Retina (tissue), 1 donor: ENCODE data around the gene NUDT12.

Experiments used
- DNase-seq: peaks from one replicate; pipeline ENCODE4 v3.0.0-alpha.2; 2016

The NUDT12 gene

GRCh38 chr5:103562453-103563157, at the start of gene NUDT12:
Gene NUDT12, minus strand, starts transcription at chr5:103562789. Its CDS starts 2,541 bp downstream, at chr5:103560248.
- DNase-seq: peak; percentile 96

DNA sequence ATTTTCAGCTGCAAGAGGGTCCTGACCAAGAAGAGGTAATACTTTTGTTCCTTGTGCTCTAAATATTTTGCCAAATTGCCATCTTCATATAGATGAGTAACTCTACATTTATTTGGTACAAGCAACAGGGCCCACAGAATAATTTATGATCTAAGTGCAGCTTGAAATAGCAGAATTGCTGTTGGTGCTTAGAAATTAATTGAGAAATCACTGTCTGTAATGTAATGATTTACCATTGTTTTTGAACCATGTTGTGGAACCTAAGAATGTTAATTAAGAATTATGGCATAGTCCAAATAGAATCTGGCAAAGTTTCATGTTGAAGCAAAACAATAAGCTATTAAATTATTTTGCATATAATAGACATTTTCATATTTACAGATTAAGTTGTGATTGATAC, 44.8 kb upstream of the NUDT12 start:
- no peak for DNase-seq

DNA sequence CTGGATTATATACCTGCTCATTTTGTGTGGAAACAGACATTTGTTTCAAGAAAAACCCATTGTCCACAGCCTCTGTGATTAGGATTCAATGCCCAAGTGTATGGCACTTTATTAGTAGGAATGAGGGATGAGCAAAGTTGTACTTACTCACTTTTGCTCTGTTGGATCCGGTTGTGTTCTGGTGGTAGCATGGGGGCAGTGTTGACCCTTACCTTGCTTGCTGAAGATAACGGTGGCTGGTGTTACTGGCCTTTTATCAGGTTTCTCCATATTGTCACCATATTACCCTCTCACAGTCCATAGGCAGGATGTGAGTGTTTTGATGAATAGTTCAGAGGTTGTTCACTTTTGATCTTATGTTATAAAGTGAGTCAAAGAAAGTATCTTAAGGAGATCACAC, 42.7 kb upstream of the NUDT12 start:
- DNase-seq: no peak

GRCh38 chr5:103602438-103602837, 39.8 kb upstream of the NUDT12 start:
- no peak for DNase-seq

DNA sequence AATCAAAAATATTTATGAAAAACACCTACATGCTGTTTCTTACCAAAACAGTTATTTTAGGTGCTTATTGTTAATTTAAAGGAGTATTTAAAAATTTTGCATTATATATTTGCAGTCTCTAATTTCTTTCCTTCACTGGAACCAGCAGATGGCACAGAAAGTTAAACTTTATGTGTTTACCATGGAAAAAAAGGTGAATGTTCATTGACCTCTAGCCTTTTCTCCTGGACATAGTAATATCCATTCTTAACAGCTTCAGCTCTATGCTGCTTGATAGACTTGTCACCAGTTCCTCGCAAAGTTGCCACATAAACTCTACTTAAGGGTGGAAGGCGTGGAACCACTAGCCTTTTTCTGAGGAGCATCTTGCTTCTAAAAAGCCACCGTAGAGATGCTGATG, 38.7 kb upstream of the NUDT12 start:
- DNase-seq: no peak

- DNase-seq: no peak
These were observed 37.5 kb upstream of the NUDT12 start for GRCh38 chr5:103600086-103600485.

GRCh38 chr5:103598997-103599566, 36.5 kb upstream of the NUDT12 start:
- no peak for DNase-seq

DNA sequence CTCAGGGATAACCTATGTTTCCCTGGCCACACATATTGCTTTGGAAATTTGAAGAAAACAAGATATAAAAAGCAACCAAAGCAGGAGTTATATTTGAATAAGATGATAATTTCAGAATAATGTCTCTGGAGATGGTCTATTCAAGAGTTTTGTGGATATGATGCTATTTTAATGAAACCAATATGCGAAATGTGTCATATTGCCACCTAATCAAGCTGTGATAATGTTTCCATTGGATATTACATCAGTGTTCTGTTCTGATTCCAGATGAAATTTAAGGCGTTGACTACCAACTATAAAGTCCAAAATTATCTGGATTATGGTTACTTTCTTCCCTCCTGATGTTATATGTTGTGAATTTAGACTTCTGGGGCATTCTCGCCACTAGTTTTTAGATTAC, 27.6 kb upstream of the NUDT12 start:
- DNase-seq: no peak

DNA sequence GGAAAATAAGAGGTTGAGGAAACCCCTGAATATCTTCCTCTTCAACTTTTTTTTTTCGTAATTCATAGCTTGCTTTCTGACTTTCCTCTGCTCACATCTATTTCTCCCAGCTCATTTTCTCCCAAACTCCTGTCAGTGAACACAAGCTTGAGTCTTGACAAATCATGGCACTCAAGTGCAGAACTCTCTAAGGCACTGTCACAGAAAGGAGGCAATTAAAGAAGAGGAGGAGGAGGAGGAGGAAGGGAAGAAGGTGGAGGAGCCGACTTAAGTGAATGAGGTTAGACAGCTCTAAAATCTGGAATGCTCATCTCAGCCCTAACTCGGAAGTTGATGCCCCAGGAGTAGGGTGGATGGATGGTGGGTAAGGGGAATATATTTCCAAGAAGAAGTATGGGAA, 27.2 kb upstream of the NUDT12 start:
- DNase-seq: no peak

GRCh38 chr5:103589357-103589756, 26.8 kb upstream of the NUDT12 start:
- DNase-seq: no peak

GRCh38 chr5:103587185-103587748, 24.7 kb upstream of the NUDT12 start:
- no peak for DNase-seq

- peak; percentile 38 for DNase-seq
These were observed 19.8 kb upstream of the NUDT12 start for GRCh38 chr5:103582364-103582763.

DNA sequence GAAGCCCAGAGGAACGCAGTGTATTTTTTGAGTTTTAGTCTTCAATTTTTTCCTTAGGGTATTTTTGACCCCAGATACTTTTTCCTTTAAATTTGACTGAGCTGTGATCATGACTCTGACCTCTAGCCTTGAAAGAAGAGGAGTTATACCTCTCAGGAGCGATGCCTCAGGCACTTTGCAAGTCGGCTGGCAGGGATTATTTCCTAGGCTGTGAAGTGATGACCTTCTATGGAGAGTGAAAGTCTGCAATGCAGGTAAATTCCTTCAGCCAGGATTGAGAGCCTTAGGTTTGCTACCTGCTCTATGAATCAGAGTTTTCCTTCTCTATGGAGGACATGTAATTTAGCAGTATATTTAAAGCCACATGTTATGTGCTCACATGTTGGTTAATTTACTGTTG, 10.8 kb upstream of the NUDT12 start:
- no peak for DNase-seq

DNA sequence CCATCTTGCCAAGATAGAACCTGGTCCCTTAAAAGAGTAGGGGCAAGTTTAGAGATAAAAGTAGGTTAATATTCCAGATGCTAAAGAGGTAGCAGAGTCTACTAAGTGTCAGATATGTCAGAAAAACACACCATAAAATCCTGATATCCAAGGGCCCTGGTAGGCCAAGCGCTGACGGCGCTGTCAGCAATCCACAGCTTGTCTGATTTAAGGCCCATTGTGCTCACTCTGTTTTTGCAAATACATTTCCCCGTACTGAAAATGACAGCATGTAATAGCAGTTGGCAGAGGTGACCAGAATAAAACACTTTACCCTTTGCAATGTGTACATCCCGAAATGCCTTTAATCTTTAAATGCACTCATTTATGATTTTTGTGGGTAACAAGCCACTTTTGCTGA, 9.9 kb upstream of the NUDT12 start:
- DNase-seq: no peak

GRCh38 chr5:103571730-103572129, 9.1 kb upstream of the NUDT12 start:
- no peak for DNase-seq

- DNase-seq: no peak
These were observed 6.9 kb upstream of the NUDT12 start for GRCh38 chr5:103569313-103570060.

DNA sequence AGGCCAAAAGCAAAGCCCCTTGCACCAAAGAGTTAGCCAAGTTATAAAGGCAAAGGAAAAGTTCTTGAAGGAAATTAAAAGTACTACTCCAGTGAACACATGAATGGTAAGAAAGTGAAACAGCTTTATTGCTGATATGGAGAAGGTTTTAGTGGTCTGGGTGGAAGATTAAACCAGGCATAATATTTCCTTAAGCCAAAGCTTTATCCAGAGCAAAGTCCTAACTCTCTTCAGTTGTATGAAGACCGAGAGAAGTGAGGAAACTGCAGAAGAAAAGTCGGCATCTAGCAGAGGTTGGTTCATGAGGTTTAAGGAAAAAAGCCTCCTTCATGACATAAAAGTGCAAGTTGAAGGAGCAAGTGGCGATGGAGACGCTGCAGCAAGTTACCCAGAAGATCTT, 3.1 kb upstream of the NUDT12 start:
- DNase-seq: no peak

GRCh38 chr5:103561685-103562452, 720 bp downstream of the NUDT12 start:
- DNase-seq: peak; percentile 11

GRCh38 chr5:103560826-103561225, 1.8 kb downstream of the NUDT12 start:
- no peak for DNase-seq

DNA sequence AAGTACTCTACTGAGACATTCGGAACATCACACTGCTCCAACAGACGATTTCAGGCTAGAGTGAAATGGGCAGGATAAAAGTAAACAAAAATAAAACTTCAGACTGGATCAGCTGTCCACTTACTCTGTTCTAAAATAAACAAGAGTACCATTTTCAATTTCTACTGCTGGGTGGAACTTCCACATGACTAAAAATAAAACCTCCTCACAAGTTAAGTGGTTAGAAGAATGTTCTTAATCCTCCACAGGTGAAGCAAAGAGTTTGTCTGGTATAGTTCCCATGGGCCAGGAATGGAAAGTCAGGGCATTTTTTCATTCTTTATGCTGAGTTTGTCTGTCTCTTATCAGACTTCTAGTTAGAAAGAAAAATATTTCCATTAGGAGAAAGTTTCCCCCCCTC, 15.7 kb downstream of the NUDT12 start:
- no peak for DNase-seq

- DNase-seq: no peak
These were observed 20.1 kb downstream of the NUDT12 start for GRCh38 chr5:103542441-103542840.

GRCh38 chr5:103541569-103541968, 21.0 kb downstream of the NUDT12 start:
- no peak for DNase-seq

GRCh38 chr5:103541114-103541513, 21.5 kb downstream of the NUDT12 start:
- DNase-seq: no peak
